HG02763 (cell line): ENCODE data around the gene NACC2.

Source experiments
- ATAC-seq: cut with Tn5 transposase; IDR thresholded peaks from one replicate; pipeline ENCODE4 v1.9.1; 2021; ENCODE audit warnings: mild to moderate bottlenecking, moderate library complexity; ENCODE audit not compliant: unreplicated experiment

Gene NACC2

DNA sequence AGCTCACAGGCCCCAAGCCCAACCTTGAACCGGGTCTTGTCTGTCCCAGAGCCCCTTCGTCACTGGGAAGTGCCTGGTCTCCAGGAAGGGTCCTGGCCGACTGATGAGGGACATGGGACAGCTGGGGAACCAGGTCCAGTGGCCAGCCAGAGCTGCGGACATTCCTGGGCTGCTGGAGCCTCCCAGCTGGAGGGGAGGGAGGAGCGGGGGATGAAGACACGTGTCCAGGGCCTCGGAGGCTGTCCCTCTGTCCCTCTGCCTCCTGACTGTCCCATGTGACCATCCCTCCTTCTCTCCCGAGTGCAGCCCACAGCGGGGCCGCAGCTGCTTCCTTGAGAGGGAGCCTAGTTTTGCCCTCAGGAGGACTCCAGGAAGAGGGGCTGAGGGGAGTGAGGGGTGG, 92.2 kb downstream of the NACC2 start:
- no peak for ATAC-seq

GRCh38 chr9:136002215-136002614, 92.9 kb downstream of the NACC2 start:
- no peak for ATAC-seq

GRCh38 chr9:136001231-136001630, 93.9 kb downstream of the NACC2 start:
- no peak for ATAC-seq

DNA sequence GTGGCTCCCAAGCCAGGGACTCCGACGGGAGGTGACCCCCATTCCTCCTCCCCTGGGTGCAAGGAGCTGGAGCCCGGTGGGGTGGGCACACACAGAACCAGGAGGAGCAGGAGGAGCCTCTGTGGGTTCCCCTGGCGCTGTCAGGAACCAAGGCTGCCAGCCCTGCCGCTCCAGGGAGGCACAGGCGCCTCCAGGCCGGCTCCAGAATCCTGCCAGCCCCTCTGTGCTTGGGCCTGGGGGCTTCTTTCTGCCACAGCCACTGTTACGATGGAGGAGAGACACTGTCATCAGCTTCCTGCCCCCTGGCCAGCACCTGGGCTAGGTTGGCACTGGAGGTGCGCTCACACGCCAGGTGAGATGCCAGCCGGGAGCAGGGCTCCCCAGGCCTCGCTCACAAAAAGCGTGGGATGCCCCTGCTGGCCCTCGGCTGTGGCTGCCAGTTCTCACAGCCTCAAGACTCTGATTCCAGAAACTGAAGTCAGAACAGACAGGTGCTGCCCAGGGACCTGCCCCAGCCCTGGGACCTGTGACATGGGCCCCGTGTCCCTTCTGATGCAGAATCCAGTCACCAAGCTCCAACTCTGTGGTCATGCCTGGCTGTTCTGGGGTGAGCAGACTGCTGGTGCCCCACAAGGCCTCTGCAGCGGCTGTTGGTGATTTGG, 96.5 kb downstream of the NACC2 start:
- no peak for ATAC-seq

DNA sequence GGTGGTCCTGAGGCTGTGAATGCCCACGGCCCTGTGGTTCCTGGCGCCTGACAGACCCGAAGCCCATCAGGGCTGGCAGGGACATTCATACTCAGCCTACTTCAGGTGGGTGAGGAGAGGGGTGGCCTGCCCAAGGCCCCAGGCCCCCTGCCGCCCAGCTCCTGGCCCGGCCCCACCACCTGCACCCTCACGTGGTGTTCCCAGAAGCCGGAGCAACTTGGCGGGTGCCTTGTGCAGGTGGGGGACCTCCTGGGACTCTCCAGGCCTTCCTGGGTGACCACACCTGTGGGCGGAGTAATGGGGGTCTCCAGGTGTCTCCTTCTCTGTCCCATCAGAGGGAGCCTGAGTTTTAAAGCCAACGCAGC, 97.1 kb downstream of the NACC2 start:
- ATAC-seq = no peak

GRCh38 chr9:135997090-135998015, 97.7 kb downstream of the NACC2 start:
- no peak for ATAC-seq

- ATAC-seq = no peak
These were observed 99.3 kb downstream of the NACC2 start for GRCh38 chr9:135995816-135996215.

- ATAC-seq = no peak
These were observed 100.4 kb downstream of the NACC2 start for GRCh38 chr9:135994501-135995192.

- ATAC-seq = no peak
These were observed 101.2 kb downstream of the NACC2 start for GRCh38 chr9:135993765-135994500.

DNA sequence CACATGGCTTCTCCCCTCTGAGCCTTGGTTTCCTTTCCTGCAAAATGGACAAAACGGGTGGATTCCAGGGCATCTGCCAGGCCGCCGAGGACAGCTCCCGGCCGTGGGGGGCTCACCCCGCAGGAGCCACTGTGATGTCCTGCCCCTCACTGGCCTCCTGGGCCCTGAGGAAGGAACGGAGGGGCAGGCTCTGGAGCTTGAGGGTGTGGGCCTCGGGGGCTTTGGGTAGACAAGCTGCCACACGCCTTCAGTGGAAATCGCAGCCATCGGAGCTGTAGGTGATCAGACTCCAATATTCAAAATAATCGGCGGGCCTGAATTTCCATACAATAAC, 101.7 kb downstream of the NACC2 start:
- ATAC-seq = no peak

GRCh38 chr9:135992486-135993408, 102.3 kb downstream of the NACC2 start:
- no peak for ATAC-seq

DNA sequence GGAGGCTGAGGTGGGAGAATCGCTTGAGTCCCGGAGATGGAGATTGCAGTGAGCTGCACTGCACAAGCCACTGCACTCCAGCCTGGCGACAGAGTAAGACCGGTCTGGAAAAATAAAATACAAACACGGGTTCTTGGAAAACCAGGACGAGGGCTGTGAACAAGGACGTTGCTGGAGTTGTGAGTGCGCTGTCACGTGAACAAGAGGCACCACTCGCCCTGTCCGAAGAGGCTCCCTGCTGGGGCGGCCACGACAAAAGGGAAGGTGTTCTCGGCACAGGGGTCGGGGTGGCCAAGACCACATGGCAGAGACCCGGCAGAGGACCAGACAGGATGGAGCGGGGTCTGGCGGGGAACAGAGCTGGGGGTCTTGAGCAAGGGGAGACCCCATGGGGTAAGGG, 103.3 kb downstream of the NACC2 start:
- ATAC-seq = no peak

DNA sequence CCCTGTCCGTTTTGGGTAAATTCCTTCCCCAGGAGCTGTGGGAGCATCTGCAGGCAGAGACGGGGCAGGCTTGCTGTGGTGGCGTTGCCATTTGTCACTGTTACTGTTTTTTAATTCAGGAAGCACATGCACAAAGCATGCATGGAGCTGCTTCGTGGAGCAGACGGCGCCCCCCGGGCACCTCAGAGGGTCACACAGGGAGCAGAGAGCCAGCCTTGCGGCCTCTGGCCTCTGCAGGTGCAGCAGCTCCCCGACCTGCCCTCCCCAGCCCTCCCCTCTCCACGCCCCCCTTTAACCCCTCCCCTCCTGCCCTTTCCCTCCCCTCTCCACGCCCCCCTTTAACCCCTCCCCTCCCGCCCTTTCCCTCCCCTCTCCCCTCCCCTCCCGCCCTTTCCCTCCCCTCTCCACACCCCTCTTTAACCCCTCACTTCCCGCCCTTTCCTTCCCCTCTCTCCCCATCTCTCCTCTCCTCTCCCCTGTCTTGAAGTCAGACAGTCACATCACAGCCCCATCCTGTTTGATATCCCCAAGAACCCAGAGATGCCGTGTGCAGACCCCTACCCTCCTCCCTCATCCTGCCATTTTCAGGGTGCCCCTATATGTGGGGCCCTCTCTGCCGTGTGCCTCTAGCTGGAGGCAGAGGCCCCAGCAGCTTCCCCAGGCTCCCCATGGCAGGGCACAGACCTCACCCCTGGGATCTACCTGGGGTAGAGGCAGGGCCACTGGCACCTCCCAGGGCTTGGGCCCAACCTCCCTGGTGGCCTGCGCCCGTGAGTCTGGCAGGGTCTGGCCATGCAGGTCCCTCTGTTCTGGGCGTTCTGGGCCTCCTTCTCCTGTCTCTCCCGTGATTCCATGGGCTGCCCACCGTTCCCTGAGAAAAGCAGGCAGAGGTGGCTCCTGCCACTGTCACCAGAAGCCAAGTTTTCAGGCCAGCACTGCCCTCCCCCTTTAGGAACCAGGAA, 104.3 kb downstream of the NACC2 start:
- no peak for ATAC-seq

DNA sequence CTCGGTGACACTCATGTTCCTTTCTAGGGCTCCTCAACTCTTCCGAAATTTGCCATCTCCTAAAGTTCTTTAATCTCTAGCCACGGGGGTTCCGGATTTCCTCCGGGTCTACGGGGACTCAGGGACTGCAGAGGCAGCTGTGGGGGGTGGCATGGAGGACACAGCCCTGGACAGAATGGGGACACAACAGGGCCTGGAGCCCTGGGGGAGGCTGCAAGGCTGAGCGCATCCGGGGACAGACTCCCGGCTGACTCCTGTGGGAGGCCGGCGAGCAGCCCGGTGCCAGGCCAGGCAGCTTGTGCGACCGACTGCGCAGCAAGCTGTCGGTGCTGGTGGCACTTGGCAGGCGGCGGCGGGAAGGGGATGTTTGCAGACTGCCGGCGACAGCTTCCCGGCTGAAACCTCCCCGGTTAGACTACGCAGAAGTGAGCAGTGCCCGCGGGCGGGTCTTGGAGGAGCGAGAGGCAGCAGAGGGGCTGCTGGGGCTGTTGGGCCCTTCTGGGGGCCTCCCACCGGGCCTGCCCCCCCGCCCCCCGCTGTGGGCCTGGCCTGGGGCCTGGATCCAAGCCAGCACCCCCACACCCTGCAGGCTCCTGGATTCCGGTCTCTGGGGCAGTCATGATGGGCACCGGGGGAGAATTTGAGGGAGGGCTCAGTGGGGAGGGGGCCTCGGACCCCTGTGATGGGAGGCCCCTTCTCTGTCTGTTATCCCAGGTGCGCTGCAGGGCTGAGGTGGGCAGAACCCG, 105.2 kb downstream of the NACC2 start:
- no peak for ATAC-seq

GRCh38 chr9:135989157-135989556, 105.9 kb downstream of the NACC2 start:
- no peak for ATAC-seq

GRCh38 chr9:135988493-135988892, 106.6 kb downstream of the NACC2 start:
- no peak for ATAC-seq

DNA sequence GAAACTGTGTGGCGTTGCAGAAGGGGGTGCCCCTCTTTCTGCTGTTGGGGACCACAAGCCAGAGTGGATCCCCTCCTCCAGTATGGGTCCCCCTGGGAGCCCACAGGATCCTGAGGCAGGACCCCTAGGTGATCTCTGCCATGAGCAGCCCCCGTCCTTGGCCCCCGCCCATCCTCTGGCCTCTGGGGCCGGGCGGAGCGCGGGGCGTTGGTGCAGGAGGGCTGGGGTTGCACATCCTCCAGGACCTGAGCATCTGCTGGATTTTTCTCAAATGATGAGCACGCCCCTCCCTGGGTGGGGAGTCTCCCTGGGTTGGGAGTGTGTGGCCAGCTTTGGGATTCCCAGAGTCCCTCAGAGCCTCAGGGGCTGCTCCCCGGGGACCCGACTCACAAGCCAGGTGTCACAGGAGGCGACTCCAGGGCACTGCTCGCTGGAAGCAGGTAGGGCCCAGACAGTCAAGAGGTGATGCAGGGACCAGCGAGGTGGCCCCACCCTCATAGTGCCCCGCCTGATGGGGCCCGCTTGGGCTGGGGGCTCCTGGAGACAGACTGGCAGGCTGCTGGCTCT, 107.2 kb downstream of the NACC2 start:
- no peak for ATAC-seq

GRCh38 chr9:135986605-135987004, 108.5 kb downstream of the NACC2 start:
- no peak for ATAC-seq
